Measurements from ENCODE around the gene F7. TPM values are rescaled to one million over a fixed set of nuclear protein-coding genes. Genes with fewer than 3 reads are reported as not detected.

The F7 gene
- total and polyA plus RNA-seq, 2 experiments from 2014 or later: not detected

DNA sequence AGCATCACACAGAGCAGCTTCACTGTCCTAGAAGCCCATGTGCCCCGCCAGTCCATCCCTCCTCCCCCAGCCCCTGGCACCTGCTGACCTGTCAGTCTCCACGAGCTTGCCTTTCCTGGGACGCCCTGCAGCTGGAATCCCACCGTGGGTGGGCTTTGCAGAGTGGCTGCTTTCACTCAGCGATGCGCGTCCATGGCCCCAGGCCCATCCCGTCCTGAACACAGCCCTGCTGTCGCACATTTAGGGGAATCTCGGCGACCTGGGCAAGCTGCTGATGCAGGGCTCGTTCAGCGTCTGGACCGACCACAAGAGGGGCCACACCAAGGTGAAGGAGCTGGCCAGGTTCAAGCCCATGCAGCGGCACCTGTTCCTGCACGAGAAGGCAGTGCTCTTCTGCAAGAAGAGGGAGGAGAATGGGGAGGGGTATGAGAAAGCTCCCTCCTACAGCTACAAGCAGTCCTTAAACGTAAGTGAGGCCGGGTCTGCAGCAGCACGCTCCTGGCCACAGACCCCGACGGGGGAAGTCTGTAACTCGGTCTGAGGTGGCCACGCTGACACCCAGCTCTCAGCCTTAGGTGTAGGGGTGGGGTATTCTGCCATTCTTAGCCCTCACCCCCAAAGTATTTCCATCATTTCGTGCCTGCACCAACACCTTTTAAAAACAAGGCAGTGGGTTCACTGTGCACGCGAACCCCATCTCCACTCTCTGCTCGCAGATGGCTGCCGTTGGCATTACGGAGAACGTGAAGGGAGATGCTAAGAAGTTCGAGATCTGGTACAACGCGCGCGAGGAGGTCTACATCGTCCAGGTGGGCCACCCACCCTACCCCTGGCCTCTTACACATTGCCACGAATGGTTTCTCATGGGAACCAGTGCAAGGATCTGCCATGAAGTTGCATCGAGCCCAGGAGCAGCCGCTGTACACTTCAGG, 18.3 kb upstream of the F7 start:
- TF ChIP-seq EZH2 (IDR thresholded peaks at IDR 0.05; ENCODE audit: insufficient read depth, poor library complexity, severe bottlenecking): no peak
- no peak for TF ChIP-seq EZH2phosphoT487 (IDR thresholded peaks at IDR 0.05; ENCODE audit: insufficient read depth, low read depth)
- Histone ChIP-seq H3K4me2 (ENCODE audit: unreplicated experiment) (no peak overlapping the region), H3K4me3 (no peak overlapping the region), H3K36me3 (ENCODE audit: low read depth) (no peaks in the 10 kb centered on the region), H3K79me2 (ENCODE audit: insufficient read depth) (no peaks in the 10 kb centered on the region), H3K27me3 (replicated peaks; ENCODE audit: insufficient read depth) (peaks cover 6% of the 10 kb centered on the region; the same call in 1 of the 2 replicates), H3F3A (ENCODE audit: insufficient read depth) (no peaks in the 10 kb centered on the region), H3K27ac (no peak overlapping the region), H3K9me2 (ENCODE audit: insufficient read depth) (no peaks in the 10 kb centered on the region), H4K20me1 (ENCODE audit: insufficient read depth) (no peaks in the 10 kb centered on the region), H3K4me1 (ENCODE audit: insufficient read depth) (no peaks in the 10 kb centered on the region), H2AFZ (no peak overlapping the region), H3K9ac (no peak overlapping the region), H3K9me3 (ENCODE audit: low read depth) (no peaks in the 10 kb centered on the region)
- 74% methylated on average over 39 of the region's 39 CpGs for WGBS, 2 experiments (ENCODE audit: low coverage in 1 of 2, low lambda C conversion rate in 2 of 2, missing lambda C conversion rate in 2 of 2)
- in situ Hi-C loops (cut with MboI): no loop called here
- DNase-seq: no peak

GRCh38 chr13:113087923-113088690, 17.5 kb upstream of the F7 start:
- Histone ChIP-seq H3K36me3 (ENCODE audit: low read depth) (no peaks in the 10 kb centered on the region), H3K27ac (no peak overlapping the region), H3K4me1 (ENCODE audit: insufficient read depth) (no peaks in the 10 kb centered on the region), H3K4me3 (no peak overlapping the region), H4K20me1 (ENCODE audit: insufficient read depth) (no peaks in the 10 kb centered on the region), H3F3A (ENCODE audit: insufficient read depth) (no peaks in the 10 kb centered on the region), H2AFZ (no peak overlapping the region), H3K9me3 (ENCODE audit: low read depth) (no peaks in the 10 kb centered on the region), H3K9me2 (ENCODE audit: insufficient read depth) (no peaks in the 10 kb centered on the region), H3K9ac (no peak overlapping the region), H3K4me2 (ENCODE audit: unreplicated experiment) (no peak overlapping the region), H3K79me2 (ENCODE audit: insufficient read depth) (no peaks in the 10 kb centered on the region), H3K27me3 (replicated peaks; ENCODE audit: insufficient read depth) (peaks cover 6% of the 10 kb centered on the region; the same call in 1 of the 2 replicates)
- in situ Hi-C loops (cut with MboI): no loop called here
- WGBS, 2 experiments (ENCODE audit: low coverage in 1 of 2, low lambda C conversion rate in 2 of 2, missing lambda C conversion rate in 2 of 2): 79 to 81% methylated on average over 40 of the region's 40 CpGs
- DNase-seq: no peak
- TF ChIP-seq EZH2phosphoT487 (IDR thresholded peaks at IDR 0.05; ENCODE audit: insufficient read depth, low read depth) (no peak), EZH2 (IDR thresholded peaks at IDR 0.05; ENCODE audit: insufficient read depth, poor library complexity, severe bottlenecking) (no peak)

- H3K27me3 ChIP-seq (replicated peaks; ENCODE audit: insufficient read depth): peaks cover 6% of the 10 kb centered on the region; the same call in 1 of the 2 replicates
- DNase-seq: no peak
- H3K4me2 ChIP-seq (ENCODE audit: unreplicated experiment): no peak overlapping the region
- H2AFZ ChIP-seq: no peak overlapping the region
- no peak overlapping the region for H3K4me3 ChIP-seq
- no peaks in the 10 kb centered on the region for H3K4me1 ChIP-seq (ENCODE audit: insufficient read depth)
- no peaks in the 10 kb centered on the region for H3K9me2 ChIP-seq (ENCODE audit: insufficient read depth)
- in situ Hi-C loops (cut with MboI): no loop called here
- H3K9me3 ChIP-seq (ENCODE audit: low read depth): no peaks in the 10 kb centered on the region
- H3K79me2 ChIP-seq (ENCODE audit: insufficient read depth): no peaks in the 10 kb centered on the region
- no peaks in the 10 kb centered on the region for H3F3A ChIP-seq (ENCODE audit: insufficient read depth)
- 51 to 58% methylated on average over 17 of the region's 17 CpGs for WGBS, 2 experiments (ENCODE audit: low coverage in 1 of 2, low lambda C conversion rate in 2 of 2, missing lambda C conversion rate in 2 of 2)
- TF ChIP-seq EZH2 (IDR thresholded peaks at IDR 0.05; ENCODE audit: insufficient read depth, poor library complexity, severe bottlenecking): no peak
- TF ChIP-seq EZH2phosphoT487 (IDR thresholded peaks at IDR 0.05; ENCODE audit: insufficient read depth, low read depth): no peak
- H3K9ac ChIP-seq: no peak overlapping the region
- H4K20me1 ChIP-seq (ENCODE audit: insufficient read depth): no peaks in the 10 kb centered on the region
- no peak overlapping the region for H3K27ac ChIP-seq
- no peaks in the 10 kb centered on the region for H3K36me3 ChIP-seq (ENCODE audit: low read depth)
These were observed 16.9 kb upstream of the F7 start for GRCh38 chr13:113088691-113089020.

DNA sequence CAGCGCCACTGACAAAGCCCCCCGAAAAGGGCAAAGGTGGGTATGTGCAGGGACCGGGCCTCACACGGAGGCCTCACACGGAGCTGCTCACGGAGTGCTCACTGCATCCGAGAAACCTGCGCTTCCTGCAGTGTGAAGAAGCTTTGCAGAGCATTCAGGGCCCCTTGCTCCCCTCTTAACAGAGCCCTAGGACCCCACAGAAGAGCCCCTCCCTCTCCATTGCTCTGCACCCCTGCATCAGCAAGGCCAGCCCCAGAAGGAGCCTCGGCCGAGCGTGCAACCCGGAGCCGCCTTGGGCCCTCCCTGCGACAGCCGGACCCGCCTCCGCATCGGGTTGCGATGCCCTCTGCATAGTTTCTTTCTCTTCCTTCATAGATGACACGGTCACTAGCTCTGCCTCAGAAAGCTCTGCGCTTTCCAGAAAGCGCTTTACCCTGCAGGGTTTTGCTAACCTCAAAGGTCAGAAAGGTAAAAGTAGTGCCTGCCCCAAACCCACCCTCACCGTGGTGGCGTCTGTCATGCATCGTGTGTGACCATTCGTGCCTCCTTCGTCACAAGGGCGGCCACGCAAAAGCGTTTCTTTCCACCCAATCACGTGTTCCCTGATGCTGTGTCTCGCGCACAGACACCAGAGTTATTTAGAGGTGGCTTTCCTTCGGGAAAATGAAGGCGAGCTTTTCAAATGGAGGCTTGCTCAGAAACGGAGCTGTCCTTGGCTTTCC, 15.7 kb upstream of the F7 start:
- H3K79me2 ChIP-seq (ENCODE audit: insufficient read depth): no peaks in the 10 kb centered on the region
- no peak overlapping the region for H3K27ac ChIP-seq
- no peak overlapping the region for H3K4me2 ChIP-seq (ENCODE audit: unreplicated experiment)
- H3K9me3 ChIP-seq (ENCODE audit: low read depth): no peaks in the 10 kb centered on the region
- in situ Hi-C loops (cut with MboI): no loop called here
- no peaks in the 10 kb centered on the region; the same call in none of the 2 replicates for H3K27me3 ChIP-seq (replicated peaks; ENCODE audit: insufficient read depth)
- H3K9me2 ChIP-seq (ENCODE audit: insufficient read depth): no peaks in the 10 kb centered on the region
- no peaks in the 10 kb centered on the region for H3K4me1 ChIP-seq (ENCODE audit: insufficient read depth)
- no peaks in the 10 kb centered on the region for H4K20me1 ChIP-seq (ENCODE audit: insufficient read depth)
- no peaks in the 10 kb centered on the region for H3K36me3 ChIP-seq (ENCODE audit: low read depth)
- no peak overlapping the region for H3K4me3 ChIP-seq
- TF ChIP-seq EZH2 (IDR thresholded peaks at IDR 0.05; ENCODE audit: insufficient read depth, poor library complexity, severe bottlenecking) (no peak), EZH2phosphoT487 (IDR thresholded peaks at IDR 0.05; ENCODE audit: insufficient read depth, low read depth) (no peak)
- 83 to 85% methylated on average over 35 to 36 of the region's 36 CpGs for WGBS, 2 experiments (ENCODE audit: low coverage in 1 of 2, low lambda C conversion rate in 2 of 2, missing lambda C conversion rate in 2 of 2)
- no peak for DNase-seq
- no peak overlapping the region for H3K9ac ChIP-seq
- H3F3A ChIP-seq (ENCODE audit: insufficient read depth): no peaks in the 10 kb centered on the region
- H2AFZ ChIP-seq: no peak overlapping the region
